T47D (cell line): Measurements from ENCODE around the gene XRCC3.

Source experiments
- DNase-seq, 2 experiments: peaks; one replicate each; pipeline versions ENCODE4 v3.0.0 to v3.0.0-alpha.2; 2011 to 2012; ENCODE audit warnings: low read depth in 1 of 2, low spot score in 1 of 2
- JUND ChIP-seq: IDR thresholded peaks from 2 replicates; pipeline ENCODE4 v1.6.1; 2012; ENCODE audit warnings: low read depth
- in situ Hi-C: cut with HindIII; loops from 2 replicates; pipeline ENCODE4 v1.10.0; 2016; ENCODE audit warnings: low sequenced_read_pairs, low pct_unique_long_range_greater_than_20kb

XRCC3 gene

DNA sequence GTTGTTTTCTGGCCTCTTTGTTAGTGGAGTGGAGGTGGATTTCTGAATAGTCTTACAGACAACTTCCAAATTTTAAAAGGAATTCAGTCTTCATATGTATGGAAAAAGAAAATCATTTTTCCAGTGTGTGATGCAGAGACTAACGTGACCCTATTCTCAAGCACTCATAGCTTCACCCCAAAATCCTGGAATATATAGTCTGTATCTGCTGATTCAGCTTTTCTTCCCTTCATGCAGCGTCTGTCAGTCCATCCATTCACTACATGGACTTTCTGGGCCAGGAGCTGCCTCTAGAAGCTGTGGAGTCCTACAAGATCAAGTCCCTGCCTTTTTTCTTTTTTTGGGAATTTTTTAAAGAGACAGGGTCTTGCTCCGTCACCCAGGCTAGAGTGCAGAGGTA is 62.4 kb downstream of the XRCC3 start:
- no peak for DNase-seq
- no peak for TF ChIP-seq JUND
- in situ Hi-C loops, result no loop called here

- no peak for DNase-seq
- in situ Hi-C loops, result no loop called here
- no peak for TF ChIP-seq JUND
Measured at GRCh38 chr14:103651585-103651984, 63.7 kb downstream of the XRCC3 start.

DNA sequence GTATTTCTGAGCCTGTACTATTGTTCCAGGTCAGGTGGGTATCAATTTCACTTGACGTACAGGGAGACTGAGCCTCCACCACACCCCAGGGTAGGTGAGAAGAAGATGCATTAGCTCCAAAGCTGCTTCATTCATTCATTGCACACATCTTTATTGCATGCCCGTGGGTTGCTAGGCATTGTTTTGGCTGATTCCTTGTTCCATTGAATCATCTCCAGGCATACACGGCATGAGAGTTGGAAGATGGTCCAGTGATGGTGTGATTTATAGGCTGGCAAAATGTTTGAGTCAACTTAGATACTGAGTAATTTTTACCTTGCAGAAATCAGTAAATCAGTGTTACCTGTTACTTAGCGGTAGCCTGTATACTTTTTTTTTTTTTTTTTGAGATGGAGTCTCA is 65.0 kb downstream of the XRCC3 start:
- TF ChIP-seq JUND, result no peak
- in situ Hi-C loops, result no loop called here
- no peak for DNase-seq

DNA sequence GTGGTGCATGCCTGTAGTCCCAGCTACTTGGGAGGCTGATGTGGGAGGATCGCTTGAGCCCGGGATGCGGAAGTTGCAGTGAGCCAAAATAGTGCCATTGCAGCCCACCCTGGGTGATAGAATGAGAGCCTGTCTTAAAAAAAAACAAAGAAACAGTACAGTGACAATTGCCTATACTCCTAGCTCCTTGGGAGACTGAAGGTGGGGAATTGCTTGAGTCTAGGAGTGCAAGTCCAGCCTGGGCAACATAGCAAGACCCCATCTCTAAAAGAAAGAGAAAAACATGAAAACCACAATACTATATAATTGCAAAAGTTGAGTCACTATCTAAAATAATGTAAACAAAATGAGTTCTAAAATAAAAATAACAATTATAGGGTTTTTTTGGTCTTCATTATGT is 66.2 kb downstream of the XRCC3 start:
- DNase-seq, result no peak
- in situ Hi-C loops, result no loop called here
- TF ChIP-seq JUND, result no peak
